GM12864 (cell line): ENCODE data around the gene DOCK2.

Experiments
- DNase-seq: peaks from one replicate; pipeline ENCODE4 v3.0.0-alpha.2; 2011; ENCODE audit warnings: low read depth
- H3K4me3 ChIP-seq: 2 replicates; pipeline ENCODE4 v1.5.1; 2011; ENCODE audit warnings: mild to moderate bottlenecking, low read depth, low read length, control low read depth
- TF ChIP-seq, protein P1 (sequence below): IDR thresholded peaks from 2 replicates; pipeline ENCODE4 v1.5.1; 2011; ENCODE audit warnings: low read depth, mild to moderate bottlenecking, moderate library complexity, low read length, control low read depth, inconsistent platforms; ENCODE audit errors: missing control alignments

DOCK2 gene

DNA sequence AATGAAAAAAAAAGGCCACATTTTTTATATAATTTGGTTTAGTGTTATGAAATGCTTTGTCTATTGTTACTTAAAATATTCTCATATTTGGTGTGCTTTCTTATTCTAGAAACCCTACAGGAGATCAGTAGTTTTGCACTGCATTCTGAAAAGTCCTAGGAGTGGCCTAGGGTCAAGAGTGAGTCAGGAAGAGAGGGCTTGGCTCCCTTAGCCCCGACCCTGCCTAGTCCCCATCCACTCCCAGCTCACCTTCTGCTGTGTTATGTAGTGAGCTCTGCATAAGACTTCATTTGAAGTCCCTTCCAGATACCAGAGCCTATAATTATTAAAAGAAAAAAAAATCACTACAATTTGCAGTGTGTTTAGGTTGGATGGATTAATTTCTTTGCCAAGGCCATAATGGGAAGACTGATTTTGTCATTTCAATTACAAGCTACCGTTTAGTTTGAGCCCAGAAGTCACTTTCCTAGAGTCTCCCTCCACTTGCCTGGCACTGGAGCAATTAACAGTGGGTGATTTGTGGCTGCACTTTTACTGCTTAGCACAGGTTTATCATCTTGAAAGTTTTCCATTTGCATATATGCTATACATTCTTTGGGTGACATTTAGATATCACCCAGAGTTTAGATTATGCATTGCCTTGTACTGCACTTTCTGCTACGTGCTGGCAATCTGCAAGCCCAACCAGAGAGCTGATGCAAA is 199.9 kb downstream of the DOCK2 start:
- H3K4me3 ChIP-seq = no peak overlapping the region
- DNase-seq = no peak
- TF ChIP-seq, protein P1, sequence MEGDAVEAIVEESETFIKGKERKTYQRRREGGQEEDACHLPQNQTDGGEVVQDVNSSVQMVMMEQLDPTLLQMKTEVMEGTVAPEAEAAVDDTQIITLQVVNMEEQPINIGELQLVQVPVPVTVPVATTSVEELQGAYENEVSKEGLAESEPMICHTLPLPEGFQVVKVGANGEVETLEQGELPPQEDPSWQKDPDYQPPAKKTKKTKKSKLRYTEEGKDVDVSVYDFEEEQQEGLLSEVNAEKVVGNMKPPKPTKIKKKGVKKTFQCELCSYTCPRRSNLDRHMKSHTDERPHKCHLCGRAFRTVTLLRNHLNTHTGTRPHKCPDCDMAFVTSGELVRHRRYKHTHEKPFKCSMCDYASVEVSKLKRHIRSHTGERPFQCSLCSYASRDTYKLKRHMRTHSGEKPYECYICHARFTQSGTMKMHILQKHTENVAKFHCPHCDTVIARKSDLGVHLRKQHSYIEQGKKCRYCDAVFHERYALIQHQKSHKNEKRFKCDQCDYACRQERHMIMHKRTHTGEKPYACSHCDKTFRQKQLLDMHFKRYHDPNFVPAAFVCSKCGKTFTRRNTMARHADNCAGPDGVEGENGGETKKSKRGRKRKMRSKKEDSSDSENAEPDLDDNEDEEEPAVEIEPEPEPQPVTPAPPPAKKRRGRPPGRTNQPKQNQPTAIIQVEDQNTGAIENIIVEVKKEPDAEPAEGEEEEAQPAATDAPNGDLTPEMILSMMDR = peak; percentile 5

DNA sequence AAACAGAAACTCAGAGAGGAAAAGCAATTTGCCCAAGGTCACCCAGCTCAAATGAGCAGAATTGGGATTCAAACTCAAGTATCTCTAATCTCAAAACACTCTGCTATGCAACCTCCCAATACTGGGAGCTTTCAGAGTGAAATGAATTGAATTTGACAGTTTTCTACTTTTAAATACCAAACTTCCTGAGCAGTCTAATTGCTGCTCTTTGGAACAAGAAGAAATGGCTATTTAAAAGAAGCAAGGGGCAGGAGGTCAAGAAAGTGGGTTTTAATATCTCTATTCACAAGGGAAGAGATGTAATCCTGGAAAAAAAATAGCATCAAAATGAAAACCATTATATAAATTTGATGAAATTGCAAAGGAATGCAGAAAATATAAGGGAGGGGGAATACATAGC is 200.6 kb downstream of the DOCK2 start:
- TF ChIP-seq, protein P1 = no peak
- H3K4me3 ChIP-seq = no peak overlapping the region
- DNase-seq = no peak

DNA sequence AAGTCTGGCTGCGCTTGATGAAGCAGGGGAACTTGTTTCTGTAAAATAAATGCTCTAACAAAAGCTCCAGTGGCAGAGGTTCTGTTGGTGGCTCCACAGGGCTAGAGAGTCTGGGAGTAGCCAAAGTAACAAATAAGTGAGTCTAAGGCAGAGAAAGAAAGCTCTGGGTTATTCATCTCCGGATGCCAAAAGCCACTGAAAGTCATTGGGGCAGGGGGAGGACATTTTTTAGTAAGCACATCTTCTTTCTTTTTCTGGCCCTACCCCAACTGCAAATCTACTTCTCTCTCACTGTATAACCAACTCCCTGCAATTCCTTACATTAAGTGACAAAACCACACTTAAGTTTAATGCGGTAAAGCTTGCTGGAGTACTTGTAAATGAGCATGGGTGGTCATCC is 201.6 kb downstream of the DOCK2 start:
- no peak overlapping the region for H3K4me3 ChIP-seq
- TF ChIP-seq, protein P1 = no peak
- peak; percentile 34 for DNase-seq

DNA sequence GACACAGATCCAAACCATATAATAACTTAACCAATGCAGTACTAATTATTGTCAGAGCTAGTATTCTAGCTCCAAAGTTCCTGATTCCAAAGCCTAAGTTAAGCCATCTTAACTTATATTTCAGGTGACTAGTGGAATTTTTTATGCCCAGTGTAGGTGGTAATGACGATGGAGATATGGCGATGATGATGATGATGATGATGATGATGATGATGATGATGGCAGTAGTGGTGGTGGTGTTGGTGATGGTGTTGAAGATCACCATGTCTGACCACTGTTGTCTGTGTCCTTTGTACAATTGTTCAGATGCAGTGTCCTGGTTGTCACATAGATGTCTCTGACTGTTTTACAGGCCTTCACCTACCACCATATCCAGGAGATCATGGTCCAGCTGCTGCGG is 203.3 kb downstream of the DOCK2 start:
- TF ChIP-seq, protein P1 = no peak
- H3K4me3 ChIP-seq = no peak overlapping the region
- DNase-seq = no peak

DNA sequence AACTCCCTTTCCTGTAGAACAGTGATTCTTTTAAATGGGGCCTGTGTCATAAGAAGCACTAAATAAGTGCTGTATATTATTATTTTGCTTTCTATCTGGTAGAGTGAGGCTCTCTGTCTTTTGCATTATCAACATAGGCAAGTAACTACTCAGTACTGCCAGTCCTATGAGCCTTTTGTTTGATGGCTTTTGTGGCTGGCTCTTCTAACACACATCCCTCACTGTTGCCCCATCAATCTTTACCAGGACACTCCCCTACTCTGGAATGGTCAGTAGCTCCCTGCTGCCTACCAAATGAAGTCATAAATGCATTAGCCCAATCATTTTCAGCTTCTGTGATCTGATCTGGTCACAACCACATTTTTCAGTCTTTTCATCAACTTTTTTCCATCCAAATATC is 205.6 kb downstream of the DOCK2 start:
- DNase-seq = no peak
- TF ChIP-seq, protein P1 = no peak
- H3K4me3 ChIP-seq = no peak overlapping the region

DNA sequence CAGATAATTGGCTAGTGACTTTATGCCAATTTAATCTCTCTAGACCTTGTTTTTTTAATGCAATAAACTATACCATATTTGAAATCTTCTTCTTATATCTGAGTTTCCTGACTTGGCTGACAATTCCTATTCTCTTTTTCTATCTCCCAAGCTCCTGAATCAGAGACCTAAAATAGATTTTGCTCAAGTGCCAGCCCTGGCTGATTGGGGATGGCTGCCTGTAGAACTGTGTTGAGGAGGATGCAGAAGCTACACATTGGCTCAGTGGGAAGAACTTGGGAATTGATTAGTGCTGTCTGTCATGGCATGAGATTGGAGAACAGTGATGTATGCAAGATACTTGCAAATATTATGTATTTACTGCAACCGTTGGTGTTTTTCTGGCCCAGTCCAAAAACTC is 210.4 kb downstream of the DOCK2 start:
- H3K4me3 ChIP-seq = no peak overlapping the region
- no peak for DNase-seq
- TF ChIP-seq, protein P1 = no peak

DNA sequence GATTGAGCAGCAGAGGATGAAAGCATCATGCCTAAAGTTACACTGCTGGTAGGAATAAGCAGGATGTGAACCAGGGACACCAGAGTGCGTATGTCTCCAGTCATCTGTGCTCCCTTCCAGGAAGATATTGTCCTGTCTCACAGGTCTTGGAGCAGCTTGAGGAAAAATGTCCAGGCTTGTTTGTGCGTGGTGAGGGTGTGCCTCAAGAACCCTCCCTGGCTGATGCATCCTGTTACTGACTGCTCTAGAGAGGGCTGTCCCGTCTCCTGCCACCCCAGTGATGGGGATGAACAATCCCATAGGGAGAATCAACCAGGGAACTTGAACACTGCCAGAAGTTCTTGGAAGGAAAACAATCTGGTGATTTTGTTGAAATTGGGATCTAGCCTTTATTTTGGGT is 211.2 kb downstream of the DOCK2 start:
- TF ChIP-seq, protein P1 = no peak
- DNase-seq = no peak
- H3K4me3 ChIP-seq = no peak overlapping the region
